Astrocyte (in vitro differentiated cells and primary cell): ENCODE data around the gene ELF1.

Experiments
- EZH2 ChIP-seq: IDR thresholded peaks from 2 replicates; pipeline ENCODE4 v1.6.1; 2012; ENCODE audit warnings: mild to moderate bottlenecking, low read length, inconsistent platforms; ENCODE audit not compliant: insufficient read depth
- TF ChIP-seq, protein P1 (sequence below): IDR thresholded peaks from 2 replicates; pipeline ENCODE4 v1.5.1; 2011; ENCODE audit warnings: low read depth, mild to moderate bottlenecking, inconsistent platforms, low read length, moderate library complexity; ENCODE audit not compliant: insufficient read depth

DNA sequence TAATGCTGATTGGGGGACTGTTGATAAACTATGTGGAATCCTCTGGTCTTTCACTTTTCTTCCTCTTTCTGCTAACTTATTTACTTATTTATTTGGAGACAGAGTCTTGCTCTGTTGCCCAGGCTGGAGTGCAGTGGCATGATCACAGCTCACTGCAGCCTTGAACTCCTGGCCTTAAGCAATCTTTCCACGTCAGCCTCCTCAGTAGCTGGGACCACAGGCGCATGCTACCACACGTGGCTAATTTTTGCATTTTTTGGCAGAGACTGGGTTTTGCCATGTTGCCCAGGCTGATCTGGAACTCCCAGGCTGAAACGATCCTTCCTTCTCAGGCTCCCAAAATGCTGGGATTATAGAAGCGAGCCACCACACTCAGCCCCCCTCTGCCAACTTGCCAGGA lies 77.5 kb downstream of the ELF1 start:
- TF ChIP-seq, protein P1, sequence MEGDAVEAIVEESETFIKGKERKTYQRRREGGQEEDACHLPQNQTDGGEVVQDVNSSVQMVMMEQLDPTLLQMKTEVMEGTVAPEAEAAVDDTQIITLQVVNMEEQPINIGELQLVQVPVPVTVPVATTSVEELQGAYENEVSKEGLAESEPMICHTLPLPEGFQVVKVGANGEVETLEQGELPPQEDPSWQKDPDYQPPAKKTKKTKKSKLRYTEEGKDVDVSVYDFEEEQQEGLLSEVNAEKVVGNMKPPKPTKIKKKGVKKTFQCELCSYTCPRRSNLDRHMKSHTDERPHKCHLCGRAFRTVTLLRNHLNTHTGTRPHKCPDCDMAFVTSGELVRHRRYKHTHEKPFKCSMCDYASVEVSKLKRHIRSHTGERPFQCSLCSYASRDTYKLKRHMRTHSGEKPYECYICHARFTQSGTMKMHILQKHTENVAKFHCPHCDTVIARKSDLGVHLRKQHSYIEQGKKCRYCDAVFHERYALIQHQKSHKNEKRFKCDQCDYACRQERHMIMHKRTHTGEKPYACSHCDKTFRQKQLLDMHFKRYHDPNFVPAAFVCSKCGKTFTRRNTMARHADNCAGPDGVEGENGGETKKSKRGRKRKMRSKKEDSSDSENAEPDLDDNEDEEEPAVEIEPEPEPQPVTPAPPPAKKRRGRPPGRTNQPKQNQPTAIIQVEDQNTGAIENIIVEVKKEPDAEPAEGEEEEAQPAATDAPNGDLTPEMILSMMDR, result no peak
- no peak for TF ChIP-seq EZH2
